HG03045 (cell line): ENCODE results near the gene MNAT1.
"Not testable (repeated sequence)": the region's sequence is repeated elsewhere in the genome, so short reads cannot be mapped to it uniquely, and the experiment has no call there.

ENCODE experiments used
- ATAC-seq: cut with Tn5 transposase; IDR thresholded peaks from one replicate; pipeline ENCODE4 v1.9.1; 2021; ENCODE audit warnings: mild to moderate bottlenecking, moderate library complexity; ENCODE audit not compliant: unreplicated experiment

MNAT1 gene

DNA sequence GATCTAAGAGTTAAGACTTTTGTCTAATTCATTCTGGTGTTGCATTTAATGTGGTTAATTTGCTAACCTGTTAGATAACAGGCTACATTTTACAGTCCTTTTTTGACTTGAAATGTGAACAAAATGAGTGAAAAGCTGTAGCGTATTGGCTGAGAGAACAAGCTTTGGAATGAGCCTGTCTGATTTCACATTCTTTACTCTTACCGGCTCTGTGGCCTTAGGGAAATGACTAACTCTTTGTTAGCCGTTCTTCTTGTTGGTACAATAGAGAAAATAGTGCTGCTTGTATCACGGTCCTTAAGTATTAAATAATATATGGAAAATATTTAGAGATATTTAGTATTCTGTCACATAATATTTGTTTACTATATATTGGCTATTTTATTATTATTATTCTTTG, 1.9 kb downstream of the MNAT1 start:
- ATAC-seq = no peak

DNA sequence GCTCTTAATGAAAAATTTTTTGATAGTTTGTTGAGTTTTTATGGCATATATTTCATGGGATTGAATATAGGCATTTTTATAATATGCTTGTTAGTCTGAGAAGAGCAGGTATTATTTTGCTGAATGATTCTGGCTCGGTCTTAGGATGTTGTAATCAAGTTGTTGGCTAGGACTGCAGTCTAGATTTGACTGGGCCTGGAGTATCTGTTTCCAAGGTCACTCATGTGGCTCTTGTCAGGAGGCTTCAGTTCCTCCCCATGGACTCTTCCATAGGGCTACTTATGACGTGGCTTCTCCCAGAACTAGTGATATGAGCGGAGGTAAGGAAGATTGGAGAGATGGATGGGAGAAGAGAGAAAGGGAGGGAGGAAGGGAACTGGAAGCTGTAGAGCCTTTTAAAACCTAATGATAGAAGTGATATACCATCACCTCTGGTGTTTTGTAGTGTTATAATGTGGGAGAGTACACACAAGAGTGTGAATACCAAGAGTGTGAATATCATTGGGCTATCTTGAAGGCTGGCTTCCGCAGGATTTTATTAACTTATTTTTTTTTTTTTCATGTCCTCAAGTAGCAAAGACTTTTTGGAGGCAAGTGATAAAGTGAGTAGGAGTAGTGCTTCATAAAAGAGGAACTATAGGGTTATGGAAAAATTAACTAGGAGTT, 4.4 kb downstream of the MNAT1 start:
- ATAC-seq = no peak

DNA sequence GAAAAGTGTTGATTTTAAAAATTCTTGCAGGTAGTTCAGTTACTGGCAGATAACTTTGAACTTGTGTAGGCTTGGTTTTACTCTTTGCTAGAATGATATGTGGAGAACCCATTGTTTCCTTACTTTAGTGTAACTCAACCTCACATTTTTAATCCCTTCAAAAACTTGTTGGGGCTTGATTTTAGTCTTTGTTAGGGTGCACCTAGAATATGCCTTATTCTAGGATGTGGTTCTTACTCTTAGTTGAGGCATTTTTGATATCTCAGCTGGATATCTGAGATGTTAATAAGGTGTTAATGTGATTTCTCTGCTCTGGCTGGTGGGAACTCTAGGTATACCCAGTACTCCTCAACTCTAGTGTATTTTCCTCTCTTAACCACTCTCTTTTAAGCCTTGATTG, 10.0 kb downstream of the MNAT1 start:
- no peak for ATAC-seq

DNA sequence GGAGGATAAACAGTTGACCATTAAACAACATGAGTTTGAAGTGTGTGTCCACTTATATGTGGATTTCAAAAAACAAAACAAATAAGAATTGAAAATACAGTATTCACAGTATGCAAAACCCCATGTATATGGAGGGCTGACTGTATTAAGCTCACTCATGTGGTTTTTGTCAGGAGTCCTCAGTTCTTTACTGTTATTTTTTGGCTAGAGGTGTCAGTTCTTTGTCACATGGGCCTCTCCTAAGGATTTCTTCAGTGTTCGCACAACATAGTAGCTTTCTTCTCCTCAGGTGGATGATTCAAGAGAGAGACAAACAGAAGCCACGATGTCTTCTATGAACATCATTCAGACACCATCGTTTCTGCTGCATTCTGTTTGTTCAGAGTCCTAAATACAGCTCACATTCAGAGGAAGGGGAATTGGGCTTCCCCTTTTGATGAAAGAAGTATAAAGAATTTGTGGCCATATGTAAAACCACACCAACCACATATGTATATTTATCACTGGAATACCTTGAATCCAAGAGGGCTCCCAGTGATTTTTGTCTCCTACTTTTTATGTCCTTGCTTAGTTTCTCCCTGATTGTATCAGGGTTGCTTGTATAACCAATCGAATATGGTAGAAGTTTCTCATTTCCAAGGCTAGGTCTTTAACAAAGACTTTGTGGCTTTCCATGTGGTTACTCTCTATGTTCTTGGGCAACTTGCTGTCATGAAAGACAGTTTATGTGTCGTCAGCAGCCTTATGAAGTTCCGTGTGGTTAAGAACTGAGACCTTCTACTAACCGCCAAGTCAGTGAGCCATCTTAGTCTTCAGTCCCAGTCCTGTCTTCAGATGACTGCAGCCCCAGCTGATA, 18.9 kb downstream of the MNAT1 start:
- peak; percentile 99 for ATAC-seq

DNA sequence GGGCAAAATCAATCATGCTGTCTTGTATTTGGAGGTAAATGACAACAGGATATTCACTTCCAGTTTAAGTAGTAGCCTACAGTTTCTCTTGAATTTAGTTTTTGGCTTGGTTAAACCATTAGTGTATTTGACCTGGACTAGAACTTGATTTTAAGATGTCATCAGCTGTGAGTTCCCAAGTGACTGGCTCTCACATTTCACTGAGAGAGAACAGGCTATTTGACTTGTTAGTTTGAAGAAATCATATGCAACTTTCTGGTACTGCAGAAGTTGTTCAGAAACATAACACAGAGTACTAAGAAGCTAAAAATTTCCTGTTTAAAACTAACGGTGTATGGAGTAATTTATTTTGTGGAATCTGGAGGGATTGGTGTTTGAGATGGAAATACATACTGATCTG, 22.3 kb downstream of the MNAT1 start:
- no peak for ATAC-seq

DNA sequence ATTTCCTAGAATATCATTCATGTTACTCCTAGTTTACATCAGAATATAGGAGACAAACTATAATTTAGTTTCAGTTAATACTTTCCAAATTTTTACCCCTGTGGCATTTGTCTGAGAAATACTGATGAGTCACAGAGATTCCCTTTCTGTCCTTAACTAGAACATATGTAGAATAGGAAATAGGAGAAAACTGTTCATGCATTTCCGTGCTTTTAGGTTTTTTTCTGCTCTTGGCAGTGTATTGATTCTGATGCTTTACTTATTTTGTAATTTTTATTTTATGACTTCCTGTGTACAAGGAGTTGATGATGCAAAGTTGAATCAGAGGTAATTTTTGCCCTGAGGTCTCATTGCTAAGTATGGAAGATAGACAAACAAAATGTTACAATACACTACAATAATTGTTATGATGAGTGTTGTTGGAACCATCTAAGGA, 23.0 kb downstream of the MNAT1 start:
- no peak for ATAC-seq

DNA sequence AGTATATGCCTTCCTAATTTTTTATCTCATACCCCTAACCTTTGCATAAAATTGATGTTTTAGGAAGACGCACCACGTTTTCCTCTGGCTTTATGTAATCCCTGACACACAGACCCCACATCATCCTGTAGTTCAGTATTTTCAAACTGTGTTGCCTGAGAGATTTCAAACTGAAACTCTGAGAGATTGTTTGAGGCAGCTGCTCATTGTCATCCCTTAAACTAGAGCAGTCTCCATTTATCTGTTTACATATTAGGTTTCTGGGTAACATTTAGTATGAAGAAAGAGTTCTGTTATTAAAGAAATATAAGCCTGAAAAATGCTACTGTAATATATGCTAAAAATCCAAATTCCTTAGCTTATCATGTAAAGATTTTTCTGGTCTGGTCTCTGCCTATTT, 24.3 kb downstream of the MNAT1 start:
- ATAC-seq = no peak

DNA sequence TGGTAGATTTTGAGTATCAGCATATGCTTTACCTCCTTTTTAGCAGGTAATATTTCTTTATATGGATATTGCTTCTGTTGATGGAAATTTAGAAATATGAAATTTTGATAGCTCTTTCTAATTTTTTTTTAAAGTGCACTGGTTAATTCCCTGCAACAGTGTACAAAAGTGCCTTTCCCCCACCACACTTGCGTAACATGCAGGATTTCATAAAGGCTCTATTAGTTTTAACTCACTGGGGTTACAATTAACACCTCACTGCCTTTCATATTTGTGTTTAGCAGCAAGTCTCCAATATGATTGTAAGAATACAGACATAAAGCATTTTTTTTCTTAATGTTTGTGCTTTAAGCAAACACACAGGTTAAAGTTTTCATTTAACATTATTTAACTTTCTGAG, 25.6 kb downstream of the MNAT1 start:
- ATAC-seq = no peak

DNA sequence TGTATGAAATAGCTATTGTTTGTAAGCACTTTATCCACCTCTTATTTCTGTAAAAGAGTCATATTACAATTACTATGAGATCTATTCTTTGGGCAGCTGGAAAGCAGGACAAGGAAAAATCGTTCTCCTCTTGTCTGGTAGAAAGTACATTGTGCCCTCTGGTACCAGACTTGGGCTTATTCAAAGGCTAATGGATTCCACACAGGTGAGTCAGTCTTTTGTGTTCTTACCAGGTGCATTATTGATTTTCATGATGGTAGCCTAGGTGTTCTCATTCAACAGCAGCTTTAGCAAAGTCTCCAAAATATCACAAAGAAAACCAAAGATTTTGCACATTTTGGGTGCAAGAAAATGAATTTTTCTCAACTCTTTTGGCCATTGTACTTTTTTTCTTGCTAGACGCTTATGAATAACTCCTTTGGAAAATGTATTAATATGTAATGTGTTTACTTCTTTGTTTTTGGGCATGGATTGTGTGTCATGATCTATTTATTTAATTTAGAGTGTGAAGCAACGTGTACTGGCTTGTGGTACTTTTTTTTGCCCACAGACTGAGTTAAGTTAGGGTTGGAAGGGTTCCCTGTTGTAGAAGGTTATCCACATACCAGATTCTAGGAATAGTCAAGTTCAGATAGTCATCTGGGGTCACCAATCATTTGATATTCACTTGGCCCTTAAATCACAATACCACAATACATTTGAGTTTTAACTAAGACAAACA, 26.2 kb downstream of the MNAT1 start:
- ATAC-seq = no peak

DNA sequence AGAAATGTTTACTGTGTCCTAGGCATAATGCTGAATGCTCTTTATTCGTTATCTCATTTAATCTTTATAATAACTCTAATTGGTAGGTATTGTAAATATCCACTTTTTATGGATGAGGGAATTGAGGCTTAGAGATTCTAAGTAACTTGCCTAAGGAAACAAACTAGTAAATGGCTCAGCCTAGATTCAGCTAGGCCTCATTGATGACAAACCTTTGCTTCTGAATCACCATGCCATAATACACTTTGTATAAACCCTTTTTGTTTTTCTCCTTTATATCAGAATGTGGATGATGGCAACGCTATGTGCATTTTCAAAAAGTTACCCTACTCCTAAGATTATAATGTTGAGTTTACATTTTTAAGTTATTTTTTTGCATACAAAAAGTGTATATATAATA, 34.0 kb downstream of the MNAT1 start:
- no peak for ATAC-seq

DNA sequence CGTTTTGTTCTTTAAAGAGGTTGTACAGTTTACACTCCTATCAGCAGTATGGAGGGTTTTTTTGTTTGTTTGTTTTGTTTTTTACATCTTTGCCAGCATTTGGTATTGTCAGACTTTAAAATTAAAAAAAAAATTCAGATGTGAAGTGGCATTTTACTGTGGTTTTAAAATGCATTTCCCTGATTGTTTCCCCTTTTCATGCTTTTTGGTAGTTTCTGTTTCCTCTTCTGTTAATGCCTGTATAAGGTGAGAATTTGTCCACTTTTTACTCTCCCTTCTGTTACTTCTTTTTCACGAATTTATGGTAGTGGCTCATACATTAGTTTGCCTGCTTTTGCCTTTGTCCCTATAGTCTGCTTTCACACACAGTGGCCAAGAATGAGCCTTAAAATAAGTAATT, 36.6 kb downstream of the MNAT1 start:
- ATAC-seq = no peak

DNA sequence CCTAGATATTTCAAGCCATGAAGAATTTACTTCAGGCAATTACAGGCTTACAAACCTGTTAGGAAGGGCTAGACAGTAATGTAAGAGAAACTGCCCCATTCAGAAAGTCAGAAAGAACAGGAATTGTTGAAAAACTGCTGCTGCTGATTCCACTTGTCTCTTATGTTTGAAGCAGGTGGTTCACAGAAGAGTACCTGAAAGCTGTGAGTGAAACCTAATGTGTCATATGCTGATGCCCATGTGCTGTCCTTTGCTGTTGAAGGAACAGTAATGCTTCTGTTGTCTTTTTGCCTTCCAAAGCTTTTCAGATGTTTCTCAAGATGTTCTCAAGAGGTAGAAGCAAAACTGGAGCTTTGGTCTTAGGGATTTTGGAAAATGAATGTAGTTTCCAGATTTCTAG, 39.0 kb downstream of the MNAT1 start:
- ATAC-seq = no peak

DNA sequence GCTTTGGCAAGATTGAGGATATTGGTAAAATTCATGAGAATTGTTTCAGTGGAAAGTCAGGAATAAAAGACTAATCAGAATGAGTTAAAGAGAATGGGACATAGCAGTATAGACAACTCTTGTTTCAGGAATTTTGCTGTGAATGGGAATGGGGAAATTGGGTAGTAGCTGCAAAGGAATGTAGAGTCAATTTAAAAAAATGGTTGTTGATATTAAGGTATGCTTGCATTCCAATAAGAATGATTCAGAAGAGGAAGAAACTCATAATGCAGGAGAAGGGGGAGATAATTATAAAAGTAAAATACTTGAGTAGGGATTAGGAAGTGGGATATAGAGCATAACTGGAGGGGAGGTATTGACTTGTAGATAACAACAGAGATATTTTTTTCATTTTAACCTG, 40.7 kb downstream of the MNAT1 start:
- ATAC-seq = no peak

DNA sequence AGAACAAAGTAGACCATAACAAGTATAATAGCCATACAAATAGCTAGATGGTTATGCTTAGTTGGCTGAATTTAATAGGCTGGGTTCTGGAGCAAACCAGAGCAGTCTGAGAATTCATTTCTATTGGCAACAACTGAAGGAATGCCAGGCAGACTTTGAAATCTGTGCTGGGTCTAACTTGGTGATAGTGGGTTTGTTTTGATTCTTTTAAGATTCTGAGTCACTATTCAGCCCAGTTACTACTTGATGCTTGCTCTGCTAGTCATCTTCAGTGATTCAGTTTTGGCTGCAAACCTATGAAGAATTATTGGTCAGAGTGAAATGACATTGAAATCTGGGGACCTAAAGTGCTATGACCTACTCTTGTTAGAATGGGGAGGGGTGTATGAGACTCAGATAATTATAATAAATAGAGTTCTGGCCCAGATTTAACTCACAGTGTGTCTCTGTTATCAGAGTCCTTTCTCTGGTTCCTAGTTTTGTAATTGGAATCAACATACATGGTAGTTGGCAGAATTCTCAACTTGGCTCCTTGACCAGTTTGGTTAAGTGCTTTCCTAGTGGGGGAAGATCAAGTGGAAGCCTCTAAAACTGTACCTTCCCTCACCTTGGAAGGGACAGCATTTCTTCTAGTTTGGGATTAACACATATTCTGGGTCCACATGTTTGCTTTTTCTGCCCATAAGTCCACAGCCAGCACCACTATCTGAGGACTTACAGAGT, 43.5 kb downstream of the MNAT1 start:
- ATAC-seq = no peak

DNA sequence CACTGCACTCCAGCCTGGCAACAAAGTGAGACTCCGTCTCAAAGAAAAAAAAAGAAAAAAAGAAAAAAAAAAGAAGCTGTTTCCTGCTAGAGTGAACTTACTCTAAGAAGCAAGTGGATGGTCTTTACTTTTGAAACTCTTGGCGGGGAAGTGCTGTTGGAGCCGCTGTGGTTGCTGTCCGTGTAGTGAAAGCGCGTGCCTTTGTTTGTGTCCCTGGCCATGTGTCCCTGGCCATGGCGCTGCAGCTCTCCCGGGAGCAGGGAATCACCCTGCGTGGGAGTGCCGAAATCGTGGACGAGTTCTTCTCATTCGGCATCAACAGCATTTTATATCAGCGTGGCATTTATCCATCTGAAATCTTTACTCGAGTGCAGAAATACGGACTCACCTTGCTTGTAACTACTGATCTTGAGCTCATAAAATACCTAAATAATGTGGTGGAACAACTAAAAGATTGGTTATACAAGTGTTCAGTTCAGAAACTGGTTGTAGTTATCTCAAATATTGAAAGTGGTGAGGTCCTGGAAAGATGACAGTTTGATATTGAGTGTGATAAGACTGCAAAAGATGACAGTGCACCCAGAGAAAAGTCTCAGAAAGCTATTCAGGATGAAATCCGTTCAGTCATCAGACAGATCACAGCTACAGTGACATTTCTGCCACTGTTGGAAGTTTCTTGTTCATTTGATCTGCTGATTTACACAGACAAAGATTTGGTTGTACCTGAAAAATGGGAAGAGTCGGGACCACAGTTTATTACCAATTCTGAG, 45.4 kb downstream of the MNAT1 start:
- ATAC-seq = not testable (repeated sequence)

DNA sequence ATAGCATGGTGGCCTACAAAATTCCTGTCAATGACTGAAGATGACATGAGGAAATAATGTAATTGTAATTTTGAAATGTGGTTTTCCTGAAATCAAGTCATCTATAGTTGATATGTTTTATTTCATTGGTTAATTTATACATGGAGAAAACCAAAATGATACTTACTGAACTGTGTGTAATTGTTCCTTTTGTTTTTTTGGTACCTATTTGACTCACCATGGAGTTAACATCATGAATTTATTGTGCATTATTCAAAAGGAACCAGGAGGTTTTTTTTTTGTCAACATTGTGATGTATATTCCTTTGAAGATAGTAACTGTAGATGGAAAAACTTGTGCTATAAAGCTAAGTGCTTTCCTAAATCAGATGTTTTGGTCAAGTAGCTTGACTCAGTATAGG, 46.0 kb downstream of the MNAT1 start:
- ATAC-seq = not testable (repeated sequence)

DNA sequence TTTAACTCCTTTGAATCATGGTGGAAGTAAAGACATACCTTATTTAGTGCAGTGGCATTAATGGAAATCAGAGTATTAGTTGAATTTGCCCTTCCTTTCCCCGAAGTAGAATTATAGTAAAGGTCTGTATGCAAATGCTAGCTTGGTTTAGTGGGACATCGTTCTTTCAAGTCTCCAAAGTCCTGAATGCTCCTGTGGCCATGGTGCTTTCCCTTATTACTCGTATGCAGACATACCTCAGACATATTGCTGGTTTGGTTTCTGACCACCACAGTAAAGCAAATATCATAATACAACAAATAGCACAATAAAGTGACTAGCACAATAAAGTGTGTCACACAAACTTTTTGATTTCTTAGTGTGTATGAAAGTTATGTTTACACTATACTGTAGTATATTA, 52.3 kb downstream of the MNAT1 start:
- no peak for ATAC-seq

DNA sequence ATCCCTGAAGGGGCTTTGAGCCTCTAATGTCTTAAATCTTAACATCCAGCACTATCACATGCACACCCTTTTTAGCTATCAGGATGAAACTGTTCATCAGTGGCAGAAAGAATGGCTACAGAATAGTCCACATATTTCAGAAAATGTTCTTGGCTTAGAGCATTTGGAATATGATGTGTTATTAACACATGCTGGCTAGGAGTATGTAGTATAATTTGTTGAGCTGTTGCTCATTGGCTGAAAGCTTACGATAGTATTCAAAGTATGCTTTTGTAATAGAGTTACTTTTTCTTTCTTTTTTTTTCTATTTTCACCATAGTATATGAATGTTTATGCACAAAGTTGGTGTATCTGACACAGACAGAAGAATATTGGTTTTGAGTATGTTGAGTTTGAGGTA, 55.1 kb downstream of the MNAT1 start:
- ATAC-seq = no peak

DNA sequence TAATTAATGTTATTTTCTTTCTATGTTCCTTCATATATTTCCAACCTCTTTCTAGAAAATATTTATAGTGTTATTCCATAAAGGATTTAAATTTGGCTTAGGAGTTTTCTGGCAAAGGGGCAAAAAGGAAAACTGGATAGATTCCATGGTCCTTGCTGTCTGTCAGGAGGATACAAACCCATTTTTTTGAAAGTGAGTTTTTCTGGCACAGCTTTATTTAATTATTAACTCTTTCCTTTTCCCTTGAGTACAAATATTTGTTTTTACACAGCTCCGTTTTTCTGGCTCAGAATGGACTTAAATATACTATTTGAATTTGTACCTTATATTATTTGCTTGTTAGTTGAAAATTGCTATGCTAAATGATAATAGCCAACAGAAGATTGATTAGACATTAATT, 56.3 kb downstream of the MNAT1 start:
- ATAC-seq = no peak

DNA sequence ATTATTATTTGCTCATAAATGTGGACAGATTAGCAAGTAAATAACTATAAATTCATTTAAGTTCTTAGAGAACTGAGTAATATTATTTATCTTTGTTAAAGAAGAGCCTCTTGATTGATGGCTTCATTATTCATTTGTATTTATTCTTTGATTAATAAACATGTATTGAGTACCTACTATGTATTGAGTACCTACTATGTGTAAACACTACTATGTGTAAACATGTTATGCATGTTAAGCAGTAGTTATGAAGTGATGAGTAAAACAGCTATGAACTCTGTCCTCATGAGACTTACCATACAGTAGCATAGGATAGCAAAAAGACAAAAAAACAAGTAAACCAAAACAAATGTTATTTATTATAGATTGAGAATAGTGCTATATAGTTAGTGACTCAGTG, 61.9 kb downstream of the MNAT1 start:
- ATAC-seq = no peak
